Progenitor cell of endocrine pancreas (in vitro differentiated cells): ENCODE results near the gene DNAH17. TPM values are rescaled to one million over a fixed set of nuclear protein-coding genes. Genes with fewer than 3 reads are reported as not detected.

Experiments used
- DNase-seq: peaks from one replicate; pipeline ENCODE4 v3.0.0; 2021; ENCODE audit warnings: low spot score; ENCODE audit not compliant: unreplicated experiment
- H3K27ac Mint-ChIP-seq: 2 replicates; pipeline ENCODE4 v1.8.0; 2021; ENCODE audit warnings: mild to moderate bottlenecking, moderate library complexity, mixed read lengths
- H3K27me3 Mint-ChIP-seq: 2 replicates; pipeline ENCODE4 v1.8.0; 2021; ENCODE audit warnings: mixed read lengths
- H3K36me3 Mint-ChIP-seq: 2 replicates; pipeline ENCODE4 v1.8.0; 2022; ENCODE audit warnings: mixed read lengths; ENCODE audit not compliant: insufficient read depth
- H3K4me1 Mint-ChIP-seq: 2 replicates; pipeline ENCODE4 v1.8.0; 2021; ENCODE audit warnings: low read depth, mixed read lengths
- H3K4me3 Mint-ChIP-seq: 2 replicates; pipeline ENCODE4 v1.8.0; 2021; ENCODE audit warnings: low read depth, mild to moderate bottlenecking, moderate library complexity, mixed read lengths
- H3K9me3 Mint-ChIP-seq: 2 replicates; pipeline ENCODE4 v1.8.0; 2021; ENCODE audit warnings: low read depth, mixed read lengths
- total RNA-seq: library from RNA; stranded (reverse); gene quantifications from 2 replicates; pipeline ENCODE4 v1.2.1, GENCODE V29; 2021
- TF ChIP-seq, protein P1 (sequence below): fragments of 200-600 bp; sonication (generic); IDR thresholded peaks from one replicate; pipeline ENCODE4 v1.5.0; 2021; ENCODE audit warnings: antibody characterized with exemption, mild to moderate bottlenecking; ENCODE audit not compliant: unreplicated experiment

The DNAH17 gene
- total RNA-seq, 1 donor from 2014 or later: not detected

DNA sequence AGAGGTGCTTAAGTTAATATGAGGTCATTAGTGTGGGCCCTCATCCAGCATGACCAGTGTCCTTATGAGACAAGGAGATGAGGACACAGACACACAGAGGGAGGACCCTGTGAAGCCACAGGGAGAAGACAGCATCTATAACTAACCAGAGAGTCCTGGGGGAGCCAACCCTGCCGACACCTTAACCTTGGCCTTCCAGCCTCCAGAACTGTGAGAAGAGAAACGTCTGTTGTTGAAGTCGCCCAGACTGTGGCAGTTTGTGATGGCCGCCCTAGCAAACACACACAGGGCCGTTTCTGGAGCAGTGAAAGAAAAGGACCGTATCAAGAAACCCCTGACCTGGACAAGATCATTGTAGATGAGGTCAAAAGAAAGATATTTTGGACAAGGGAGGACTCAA is 26.7 kb downstream of the DNAH17 start:
- TF ChIP-seq, protein P1, sequence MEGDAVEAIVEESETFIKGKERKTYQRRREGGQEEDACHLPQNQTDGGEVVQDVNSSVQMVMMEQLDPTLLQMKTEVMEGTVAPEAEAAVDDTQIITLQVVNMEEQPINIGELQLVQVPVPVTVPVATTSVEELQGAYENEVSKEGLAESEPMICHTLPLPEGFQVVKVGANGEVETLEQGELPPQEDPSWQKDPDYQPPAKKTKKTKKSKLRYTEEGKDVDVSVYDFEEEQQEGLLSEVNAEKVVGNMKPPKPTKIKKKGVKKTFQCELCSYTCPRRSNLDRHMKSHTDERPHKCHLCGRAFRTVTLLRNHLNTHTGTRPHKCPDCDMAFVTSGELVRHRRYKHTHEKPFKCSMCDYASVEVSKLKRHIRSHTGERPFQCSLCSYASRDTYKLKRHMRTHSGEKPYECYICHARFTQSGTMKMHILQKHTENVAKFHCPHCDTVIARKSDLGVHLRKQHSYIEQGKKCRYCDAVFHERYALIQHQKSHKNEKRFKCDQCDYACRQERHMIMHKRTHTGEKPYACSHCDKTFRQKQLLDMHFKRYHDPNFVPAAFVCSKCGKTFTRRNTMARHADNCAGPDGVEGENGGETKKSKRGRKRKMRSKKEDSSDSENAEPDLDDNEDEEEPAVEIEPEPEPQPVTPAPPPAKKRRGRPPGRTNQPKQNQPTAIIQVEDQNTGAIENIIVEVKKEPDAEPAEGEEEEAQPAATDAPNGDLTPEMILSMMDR: no peak
- Mint-ChIP-seq H3K4me3 (no peak overlapping the region), H3K36me3 (no peaks in the 10 kb centered on the region), H3K9me3 (peaks cover 4% of the 10 kb centered on the region), H3K27me3 (no peaks in the 10 kb centered on the region), H3K27ac (no peak overlapping the region), H3K4me1 (no peaks in the 10 kb centered on the region)
- DNase-seq: no peak

DNA sequence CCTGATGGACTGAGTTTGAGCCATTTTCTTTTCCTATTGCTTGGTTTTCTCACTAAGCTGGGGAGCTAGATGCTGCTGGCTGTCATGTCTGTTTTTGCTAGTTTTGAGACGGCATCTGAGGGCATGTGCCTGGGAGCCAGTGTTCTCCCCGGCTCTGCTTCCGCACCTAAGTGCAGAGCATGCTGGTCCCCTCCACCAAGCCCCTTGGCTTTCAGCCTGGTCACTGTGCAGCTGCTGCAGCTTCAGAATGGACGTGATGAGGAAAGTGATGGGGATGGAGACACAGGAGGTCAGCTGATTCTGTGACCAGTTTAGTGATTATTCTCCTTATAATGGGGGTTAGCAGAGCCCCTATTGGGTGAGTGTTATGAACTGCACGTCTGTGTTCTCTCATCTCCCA is 28.5 kb downstream of the DNAH17 start:
- peaks cover 4% of the 10 kb centered on the region for H3K9me3 Mint-ChIP-seq
- no peak overlapping the region for H3K4me3 Mint-ChIP-seq
- H3K27me3 Mint-ChIP-seq: no peaks in the 10 kb centered on the region
- no peak overlapping the region for H3K27ac Mint-ChIP-seq
- TF ChIP-seq, protein P1: no peak
- no peaks in the 10 kb centered on the region for H3K4me1 Mint-ChIP-seq
- no peak for DNase-seq
- H3K36me3 Mint-ChIP-seq: no peaks in the 10 kb centered on the region

DNA sequence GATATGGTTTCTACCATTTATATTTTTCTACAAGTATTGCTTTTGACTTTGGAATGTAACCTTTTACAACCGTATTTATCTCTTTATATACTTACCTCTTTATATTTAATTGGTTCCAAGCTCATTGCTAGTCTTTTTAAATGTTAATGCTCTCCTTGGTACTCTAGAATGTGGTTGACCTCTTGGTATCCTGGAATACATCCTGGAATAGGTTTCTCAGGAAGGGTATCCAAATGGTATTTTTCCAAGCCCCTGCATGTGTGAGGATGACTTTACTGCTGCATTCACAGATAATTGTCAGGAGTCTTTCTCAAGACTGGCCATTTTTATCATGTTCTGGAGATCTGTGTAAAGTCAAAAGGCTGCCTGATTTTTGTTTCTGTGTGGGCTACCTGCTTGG is 30.2 kb downstream of the DNAH17 start:
- TF ChIP-seq, protein P1: no peak
- H3K27me3 Mint-ChIP-seq: no peaks in the 10 kb centered on the region

DNA sequence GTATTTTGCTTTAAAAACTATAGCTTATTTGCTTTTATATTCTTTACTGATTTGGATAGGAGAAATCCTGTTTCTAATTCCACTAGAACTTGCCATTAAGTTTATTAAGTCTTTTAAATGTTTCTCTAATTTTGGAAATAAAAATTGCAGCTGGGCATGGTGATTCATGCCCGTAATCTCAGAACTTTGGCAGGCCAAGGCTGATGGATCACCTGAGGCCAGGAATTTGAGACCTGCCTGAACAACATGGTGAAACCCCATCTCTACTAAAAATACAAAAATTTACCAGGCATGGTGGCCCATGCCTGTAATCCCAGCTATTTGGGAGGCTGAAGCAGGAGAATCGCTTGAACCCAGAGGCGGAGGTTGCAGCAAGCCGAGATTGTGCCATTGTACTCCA is 30.7 kb downstream of the DNAH17 start:
- Mint-ChIP-seq H3K27me3 (no peaks in the 10 kb centered on the region), H3K4me1 (no peaks in the 10 kb centered on the region), H3K9me3 (peaks cover 4% of the 10 kb centered on the region), H3K36me3 (no peaks in the 10 kb centered on the region), H3K4me3 (no peak overlapping the region), H3K27ac (no peak overlapping the region)
- no peak for DNase-seq
- TF ChIP-seq, protein P1: no peak

More for the DNA sequence above, 30.2 kb downstream of the DNAH17 start:
- DNase-seq: no peak
- no peaks in the 10 kb centered on the region for H3K36me3 Mint-ChIP-seq
- H3K4me3 Mint-ChIP-seq: no peak overlapping the region
- no peaks in the 10 kb centered on the region for H3K4me1 Mint-ChIP-seq
- no peak overlapping the region for H3K27ac Mint-ChIP-seq
- H3K9me3 Mint-ChIP-seq: peaks cover 4% of the 10 kb centered on the region

DNA sequence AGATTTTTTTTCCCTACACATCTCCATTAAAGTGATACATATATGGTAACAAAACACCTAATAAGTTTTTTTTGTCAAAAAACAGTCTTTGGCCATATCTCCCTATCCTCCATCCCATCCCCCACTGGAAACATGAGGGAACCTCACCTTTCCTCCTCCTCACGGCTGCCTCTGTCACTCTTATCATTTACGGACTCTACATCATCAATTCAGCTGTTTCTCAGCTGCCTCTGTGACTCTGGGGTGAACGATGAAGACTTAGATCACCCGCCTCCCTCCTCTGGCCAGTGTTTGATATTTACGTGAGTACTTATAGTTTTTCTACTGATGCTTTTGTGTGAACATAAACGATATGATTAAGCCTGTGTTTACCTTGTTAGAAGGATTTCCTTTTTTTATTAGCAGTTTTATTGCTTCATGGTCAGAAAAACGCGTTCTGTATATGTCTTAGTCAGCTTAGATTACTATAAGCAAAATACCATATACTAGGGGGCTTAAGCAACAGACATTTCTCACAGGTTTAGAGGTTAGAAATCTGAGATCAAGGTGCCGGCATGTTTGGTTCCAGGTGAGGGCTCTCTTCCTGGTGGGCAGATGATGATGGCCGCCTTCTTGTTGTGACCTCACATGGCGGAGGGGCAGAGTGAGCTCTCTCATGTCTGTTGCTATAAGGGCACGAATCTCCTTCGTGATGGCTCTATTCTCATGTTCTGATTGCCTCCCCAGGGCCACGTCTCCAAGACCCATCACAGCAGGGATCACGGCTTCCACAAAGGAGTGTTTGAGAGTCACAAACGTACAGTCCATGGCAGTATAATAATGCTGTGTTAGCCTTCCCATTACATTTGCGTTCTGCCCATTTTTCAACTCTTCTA is 32.1 kb downstream of the DNAH17 start:
- TF ChIP-seq, protein P1: no peak
- H3K27ac Mint-ChIP-seq: no peak overlapping the region
- DNase-seq: no peak
- no peak overlapping the region for H3K4me3 Mint-ChIP-seq
- H3K27me3 Mint-ChIP-seq: no peaks in the 10 kb centered on the region
- peaks cover 4% of the 10 kb centered on the region for H3K9me3 Mint-ChIP-seq
- no peaks in the 10 kb centered on the region for H3K36me3 Mint-ChIP-seq
- H3K4me1 Mint-ChIP-seq: no peaks in the 10 kb centered on the region
